GF-D8 (cell line): ENCODE results near the gene BCL3.

Source experiments
- DNase-seq: peaks from one replicate; lab custom pipeline; 2025; lab: John Stamatoyannopoulos, UW

BCL3 gene

DNA sequence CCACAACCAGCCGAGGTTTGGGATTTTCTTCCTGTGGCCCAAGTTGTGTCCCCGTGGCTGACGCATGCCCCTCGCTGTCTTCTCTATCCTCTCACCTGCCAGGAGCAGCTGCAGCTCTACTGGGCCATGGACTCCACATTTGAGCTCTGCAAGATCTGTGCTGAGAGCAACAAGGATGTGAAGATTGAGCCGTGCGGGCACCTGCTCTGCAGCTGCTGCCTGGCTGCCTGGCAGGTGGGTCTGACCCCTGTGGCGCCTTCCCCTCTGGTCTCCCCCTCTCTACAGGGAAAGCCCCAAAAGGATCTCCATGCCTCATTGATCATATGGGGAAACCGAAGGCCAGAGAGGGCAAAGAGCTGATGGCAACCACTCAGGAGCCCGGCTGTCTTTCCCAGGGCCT, 43.8 kb downstream of the BCL3 start:
- DNase-seq: no peak

DNA sequence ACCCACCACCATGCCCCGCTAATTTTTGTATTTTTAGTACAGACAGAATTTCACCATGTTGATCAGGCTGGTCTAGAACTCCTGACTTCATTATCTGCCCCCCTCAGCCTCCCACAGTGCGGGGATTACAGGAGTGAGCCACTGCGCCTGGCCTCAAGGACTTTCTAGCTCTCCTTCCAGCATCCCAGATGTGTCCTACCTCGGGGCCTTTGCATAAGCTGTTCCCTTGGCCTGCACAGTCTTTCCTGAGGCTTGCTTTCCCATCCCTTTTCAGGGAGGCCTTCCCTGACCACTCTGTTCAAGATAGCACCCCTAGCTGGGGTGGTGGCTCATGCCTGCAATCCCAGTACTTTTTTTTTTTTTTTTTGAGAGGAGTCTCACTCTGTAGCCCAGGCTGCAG, 46.1 kb downstream of the BCL3 start:
- DNase-seq: no peak

DNA sequence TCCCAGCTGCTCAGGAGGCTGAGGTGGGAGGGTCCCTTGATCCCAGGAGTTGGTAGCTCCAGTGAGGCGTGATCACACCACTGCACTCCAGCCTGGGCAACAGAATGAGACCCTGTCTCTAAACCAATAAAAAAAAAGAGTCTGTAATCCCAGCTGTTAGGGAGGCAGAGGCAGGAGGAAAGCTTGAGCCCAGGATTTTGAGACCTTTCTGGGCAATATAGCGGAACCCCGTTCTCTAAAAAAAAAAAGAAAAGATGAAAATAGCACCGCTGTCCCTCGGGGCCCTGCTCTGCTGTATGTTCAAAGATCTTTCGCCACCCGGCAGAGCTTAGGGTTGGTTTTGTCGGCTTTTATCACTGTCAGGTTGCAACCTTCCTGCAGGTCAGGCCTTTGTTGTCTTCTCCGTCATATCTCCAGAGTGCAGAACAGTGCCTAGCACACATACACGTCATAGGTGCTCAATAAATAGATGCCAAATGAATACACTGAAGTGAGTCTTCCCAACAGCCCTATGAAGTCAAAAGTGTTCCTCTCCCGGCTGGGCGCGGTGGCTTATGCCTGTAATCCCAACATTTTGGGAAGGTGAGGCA, 47.0 kb downstream of the BCL3 start:
- no peak for DNase-seq

DNA sequence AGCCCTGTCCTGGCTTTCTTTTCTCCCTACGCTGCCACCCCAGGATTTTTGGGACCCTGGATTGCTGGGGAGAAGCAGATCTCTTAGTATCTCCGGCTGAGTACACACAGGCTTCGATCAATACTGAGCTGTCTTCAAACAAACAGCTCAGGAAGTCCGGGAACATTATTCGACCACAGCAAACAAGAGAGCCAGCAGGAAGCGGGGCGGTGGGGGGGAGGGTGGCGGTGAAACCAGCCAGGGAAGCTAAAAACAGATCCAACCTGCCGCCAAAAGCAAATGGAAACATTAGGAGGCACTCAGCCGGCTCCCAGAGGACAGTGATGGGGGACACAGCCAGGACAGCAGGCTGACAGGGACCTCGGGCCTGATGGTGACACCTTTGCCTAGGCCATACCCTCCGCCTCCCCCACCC, 48.2 kb downstream of the BCL3 start:
- no peak for DNase-seq

DNA sequence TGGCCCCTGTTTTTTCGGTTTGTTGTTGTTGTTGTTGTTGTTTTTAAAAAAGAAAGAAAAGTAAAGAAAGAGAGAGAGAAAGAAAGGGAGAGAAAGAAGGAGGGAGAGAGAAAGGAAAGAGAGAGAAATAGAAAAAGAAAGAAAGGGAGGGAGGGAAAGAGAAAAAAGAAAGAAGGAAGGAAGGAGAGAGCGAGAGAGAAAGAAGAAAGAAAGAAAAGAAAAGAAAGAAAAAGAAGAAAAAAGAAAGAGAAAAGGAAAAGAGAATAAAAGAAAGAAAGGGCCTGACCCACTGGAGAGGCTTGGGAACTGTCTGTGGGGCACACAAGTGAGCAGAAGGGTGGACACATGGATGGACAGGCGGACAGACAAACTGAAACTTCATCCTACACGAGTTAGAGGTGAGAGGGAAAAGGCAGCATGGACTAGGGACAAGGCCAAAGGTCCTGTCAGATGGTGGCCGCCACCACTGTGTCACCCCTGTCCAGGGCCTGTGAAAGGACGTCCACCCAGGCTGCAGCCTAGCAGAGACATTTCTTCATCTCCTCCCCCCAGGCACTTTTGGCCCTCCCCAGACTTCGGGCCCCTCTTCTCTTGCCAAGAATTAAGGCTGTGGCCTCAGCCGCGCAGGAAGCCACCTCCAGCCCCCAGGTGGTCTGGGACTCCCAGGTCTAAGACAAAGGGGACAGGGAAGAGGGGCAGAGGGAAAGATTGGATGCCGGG, 51.3 kb downstream of the BCL3 start:
- no peak for DNase-seq

- DNase-seq: peak; percentile 41
These were observed 52.0 kb downstream of the BCL3 start for GRCh38 chr19:44800461-44800860.

- no peak for DNase-seq
These were observed 55.2 kb downstream of the BCL3 start for GRCh38 chr19:44803442-44804428.

- DNase-seq: no peak
These were observed 57.8 kb downstream of the BCL3 start for GRCh38 chr19:44806291-44806690.

DNA sequence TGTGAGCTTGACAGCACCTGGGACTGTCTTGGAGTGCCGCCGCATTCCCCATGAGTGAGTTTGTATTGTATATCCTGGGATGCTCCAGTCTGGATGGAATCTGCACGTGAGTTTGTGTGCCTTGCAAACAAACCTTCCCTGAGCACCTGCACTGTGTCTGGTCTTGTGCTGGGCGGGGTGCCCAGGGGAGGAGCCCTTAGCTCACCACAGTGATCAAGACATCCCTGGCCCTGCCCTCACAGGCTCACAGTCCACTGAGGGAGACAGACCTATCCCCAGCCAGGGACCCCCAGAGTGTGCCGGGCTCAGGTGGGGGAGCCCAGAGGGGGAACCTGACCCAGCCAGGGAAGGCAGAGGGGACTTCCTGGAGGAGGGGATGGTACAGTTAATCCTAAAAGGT, 58.7 kb downstream of the BCL3 start:
- no peak for DNase-seq

- DNase-seq: no peak
These were observed 59.3 kb downstream of the BCL3 start for GRCh38 chr19:44807652-44808462.

DNA sequence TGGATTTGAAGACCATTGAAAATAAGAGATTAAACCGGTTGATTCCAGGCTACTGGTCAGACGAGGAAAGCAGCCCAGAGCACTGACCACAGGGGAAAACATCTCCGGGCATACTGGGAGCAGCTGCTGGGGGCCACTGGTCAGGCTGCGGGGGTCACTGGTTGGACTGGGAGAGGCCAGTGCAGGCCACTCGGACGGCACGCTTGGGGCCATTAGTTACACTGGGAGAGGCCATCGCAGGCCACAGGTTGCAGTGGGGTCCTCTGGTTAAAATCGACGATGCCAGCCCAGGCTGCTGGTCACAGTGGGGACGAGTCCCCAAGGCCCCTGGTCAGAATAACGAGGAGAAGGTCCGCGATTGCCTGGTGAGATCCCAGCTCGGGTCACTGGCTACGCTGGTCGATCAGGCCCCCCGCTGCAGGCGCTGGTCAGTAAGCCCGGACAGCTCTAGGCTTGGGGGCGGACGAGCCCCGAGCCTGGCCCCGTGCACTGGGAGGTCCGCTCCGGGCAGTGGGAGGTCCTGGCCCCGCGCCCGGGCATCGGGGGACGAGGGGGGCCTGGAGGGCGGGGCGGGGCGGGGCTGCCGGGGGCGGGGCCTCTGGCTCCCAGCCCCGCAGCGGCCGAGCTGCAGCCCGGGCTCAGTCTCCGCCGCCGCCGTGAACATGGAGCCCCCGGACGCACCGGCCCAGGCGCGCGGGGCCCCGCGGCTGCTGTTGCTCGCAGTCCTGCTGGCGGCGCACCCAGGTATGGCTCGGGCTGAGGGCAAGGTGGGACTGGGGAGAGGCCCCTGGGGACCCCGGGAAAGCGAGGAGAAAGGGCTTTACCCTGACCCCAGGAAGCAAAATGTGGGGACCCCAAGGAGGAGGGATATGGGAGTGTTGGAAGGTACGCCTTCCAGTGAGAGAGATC, 60.2 kb downstream of the BCL3 start, which contains the start of gene BCAM:
Gene BCAM (plus strand): TSS at position 641 of the 909 bp plus-strand sequence. CDS start 22 bp downstream, at position 663.
- DNase-seq: no peak
